ENCODE measurements around the gene NLRP6. TPM values are rescaled to one million over a fixed set of nuclear protein-coding genes. Genes with fewer than 3 reads are reported as not detected.
A peak's percentile ranks its signal among the peaks of the same experiment; 100 is the strongest.
"Not testable (repeated sequence)": the region's sequence is repeated elsewhere in the genome, so short reads cannot be mapped to it uniquely, and the experiment has no call there.

NLRP6 gene
- total and polyA plus RNA-seq, 2 donors (not counting 1 experiment from before 2014, with no cell fraction given) = 1.4 to 2.7 TPM

GRCh38 chr11:267491-267994 is 10.7 kb upstream of the NLRP6 start:
- no peaks in the 10 kb centered on the region for H3K36me3 ChIP-seq (replicated peaks in 1 of 2; ENCODE audit: control extremely low read depth in 1 of 2, control insufficient read depth in 1 of 2, extremely low read depth in 1 of 2, insufficient read depth in 2 of 2, low read length in 1 of 2)
- no peaks in the 10 kb centered on the region for H3K27me3 Mint-ChIP-seq
- peaks cover 0 to 18% (median 5%) of the 10 kb centered on the region in 3 donors for H3K9me3 ChIP-seq (ENCODE audit: control extremely low read depth in 1 of 3, control insufficient read depth in 2 of 3, insufficient read depth in 1 of 3, low read length in 2 of 3)
- H2AFZ ChIP-seq (ENCODE audit: insufficient read depth, low read depth, low read length, poor library complexity, severe bottlenecking) = peak overlapping the region; percentile 76
- 2% methylated on average over 16 of the region's 18 CpGs for WGBS (ENCODE audit: insufficient coverage)
- H3K4me3 ChIP-seq (ENCODE audit: control extremely low read depth in 1 of 5, extremely low read depth in 1 of 5, insufficient read depth in 1 of 5, low read depth in 2 of 5, low read length in 4 of 5) = peak overlapping the region; percentile 62 to 85 (median 67)
- no peaks in the 10 kb centered on the region for H4K20me1 ChIP-seq (ENCODE audit: control insufficient read depth, insufficient read depth, low read length, poor library complexity, severe bottlenecking)
- ChIA-PET CTCF (interaction anchor here (0.6 to 3.8 kb wide), 8 partner anchors 10 to 140 kb away, joined by 3 to 49 read pairs (median 8); partner anchors contain the start of genes BET1L, NLRP6 and RIC8A), POLR2A (interaction anchor here (0.6 to 3.9 kb wide), 20 partner anchors 10 to 1580 kb away, joined by 3 to 34 read pairs (median 6); partner anchors contain the start of genes BET1L, IFITM2, PGGHG and PNPLA2)
- peaks cover 11% of the 10 kb centered on the region for H3K79me2 ChIP-seq (ENCODE audit: control insufficient read depth, insufficient read depth, low read length)
- peak overlapping the region; percentile 96 for H3K4me2 ChIP-seq (replicated peaks; ENCODE audit: low read depth, low read length, poor library complexity, severe bottlenecking)
- ATAC-seq (ENCODE audit: low read depth) (peak; percentile 36), DNase-seq (peak; percentile 86)
- H3K27ac ChIP-seq (ENCODE audit: low read length in 2 of 2) = peak overlapping the region; percentile 96 to 98
- peaks cover 25 to 32% of the 10 kb centered on the region in 2 donors for H3K4me1 ChIP-seq (ENCODE audit: control insufficient read depth in 2 of 2, insufficient read depth in 2 of 2, low read length in 2 of 2)
- peaks cover 34% of the 10 kb centered on the region for H3K4me1 Mint-ChIP-seq
- H3K9ac ChIP-seq (ENCODE audit: low read length) = peak overlapping the region; percentile 82
- H3K27ac Mint-ChIP-seq = peak overlapping the region; percentile 94
- TF ChIP-seq EZH2 (IDR thresholded peaks at IDR 0.05; ENCODE audit: borderline replicate concordance, insufficient read depth, low read depth, low read length, poor library complexity, severe bottlenecking) (no peak), CTCF (IDR thresholded peaks at IDR 0.05) (no peak)
- H3K9me3 Mint-ChIP-seq (ENCODE audit: insufficient read depth) = peaks cover 2% of the 10 kb centered on the region
- no peaks in the 10 kb centered on the region for H3K27me3 ChIP-seq (replicated peaks in 1 of 4; ENCODE audit: control extremely low read depth in 1 of 4, control insufficient read depth in 3 of 4, insufficient read depth in 4 of 4, low read length in 3 of 4)
- intact Hi-C loops (cut with micrococcal nuclease) = loop anchor here (5.0 kb wide), 1 partner anchor 40 kb away; the partner anchor contains the start of gene IFITM2
- peak overlapping the region; percentile 91 for H3K4me3 Mint-ChIP-seq

- DNase-seq (peak; percentile 76), ATAC-seq (ENCODE audit: low read depth) (peak; percentile 36)
- H3K4me1 ChIP-seq (ENCODE audit: control insufficient read depth in 2 of 2, insufficient read depth in 2 of 2, low read length in 2 of 2) = peaks cover 25 to 32% of the 10 kb centered on the region in 2 donors
- H3K27ac ChIP-seq (ENCODE audit: low read length in 2 of 2) = peak overlapping the region; percentile 96 to 98
- CTCF ChIA-PET = interaction anchor here (1.0 to 3.8 kb wide), 6 partner anchors 11 to 62 kb away, joined by 4 to 49 read pairs (median 6); partner anchors contain the start of genes BET1L, NLRP6 and RIC8A
- peak overlapping the region; percentile 62 to 85 (median 72) for H3K4me3 ChIP-seq (ENCODE audit: control extremely low read depth in 1 of 5, extremely low read depth in 1 of 5, insufficient read depth in 1 of 5, low read depth in 2 of 5, low read length in 4 of 5)
- peak overlapping the region; percentile 34 for H2AFZ ChIP-seq (ENCODE audit: insufficient read depth, low read depth, low read length, poor library complexity, severe bottlenecking)
- WGBS (ENCODE audit: insufficient coverage) = 15% methylated on average over 8 of the region's 16 CpGs
- not testable (repeated sequence) for H3K27me3 Mint-ChIP-seq; H3K9me3 Mint-ChIP-seq (ENCODE audit: insufficient read depth); H4K20me1 ChIP-seq (ENCODE audit: control insufficient read depth, insufficient read depth, low read length, poor library complexity, severe bottlenecking); H3K27me3 ChIP-seq (replicated peaks in 1 of 4; ENCODE audit: control extremely low read depth in 1 of 4, control insufficient read depth in 3 of 4, insufficient read depth in 4 of 4, low read length in 3 of 4); H3K36me3 ChIP-seq (replicated peaks in 1 of 2; ENCODE audit: control extremely low read depth in 1 of 2, control insufficient read depth in 1 of 2, extremely low read depth in 1 of 2, insufficient read depth in 2 of 2, low read length in 1 of 2)
- H3K9ac ChIP-seq (ENCODE audit: low read length) = peak overlapping the region; percentile 82
- H3K4me3 Mint-ChIP-seq = peak overlapping the region; percentile 91
- H3K4me2 ChIP-seq (replicated peaks; ENCODE audit: low read depth, low read length, poor library complexity, severe bottlenecking) = peak overlapping the region; percentile 96
- intact Hi-C loops (cut with micrococcal nuclease) = loop anchor here (1.0 to 5.0 kb wide), 7 partner anchors 12 to 87 kb away; partner anchors contain the start of genes BET1L, IFITM2, PGGHG and PSMD13
- H3K4me1 Mint-ChIP-seq = peaks cover 34% of the 10 kb centered on the region
- peaks cover 11% of the 10 kb centered on the region for H3K79me2 ChIP-seq (ENCODE audit: control insufficient read depth, insufficient read depth, low read length)
- H3K27ac Mint-ChIP-seq = peak overlapping the region; percentile 94
- peaks cover 0 to 18% (median 5%) of the 10 kb centered on the region in 3 donors for H3K9me3 ChIP-seq (ENCODE audit: control extremely low read depth in 1 of 3, control insufficient read depth in 2 of 3, insufficient read depth in 1 of 3, low read length in 2 of 3)
- POLR2A ChIA-PET = interaction anchor here (1.0 to 3.9 kb wide), 11 partner anchors 11 to 307 kb away, joined by 3 to 34 read pairs (median 8); partner anchors contain the start of genes BET1L, PHRF1, PSMD13 and RIC8A
Observed at GRCh38 chr11:268716-269145, 9.5 kb upstream of the NLRP6 start.

All from B cell (primary cell).